ENCODE measurements around the gene STARD7.
A peak's percentile ranks its signal among the peaks of the same experiment; 100 is the strongest.
"Not testable (repeated sequence)": the region's sequence is repeated elsewhere in the genome, so short reads cannot be mapped to it uniquely, and the experiment has no call there.

STARD7 gene, protein sequence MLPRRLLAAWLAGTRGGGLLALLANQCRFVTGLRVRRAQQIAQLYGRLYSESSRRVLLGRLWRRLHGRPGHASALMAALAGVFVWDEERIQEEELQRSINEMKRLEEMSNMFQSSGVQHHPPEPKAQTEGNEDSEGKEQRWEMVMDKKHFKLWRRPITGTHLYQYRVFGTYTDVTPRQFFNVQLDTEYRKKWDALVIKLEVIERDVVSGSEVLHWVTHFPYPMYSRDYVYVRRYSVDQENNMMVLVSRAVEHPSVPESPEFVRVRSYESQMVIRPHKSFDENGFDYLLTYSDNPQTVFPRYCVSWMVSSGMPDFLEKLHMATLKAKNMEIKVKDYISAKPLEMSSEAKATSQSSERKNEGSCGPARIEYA

GRCh38 chr2:96208143-96209010, at the start of gene STARD7:
TSS of gene STARD7 (minus strand) at chr2:96208827. CDS start at chr2:96208434, 393 bp downstream.
- H3K4me3 ChIP-seq (ENCODE audit: control insufficient read depth, low read depth, low read length), result peak within 1 kb of the TSS; percentile 91
- DNase-seq (ENCODE audit: low read depth), result peak; percentile 96
- TF ChIP-seq, protein P1, sequence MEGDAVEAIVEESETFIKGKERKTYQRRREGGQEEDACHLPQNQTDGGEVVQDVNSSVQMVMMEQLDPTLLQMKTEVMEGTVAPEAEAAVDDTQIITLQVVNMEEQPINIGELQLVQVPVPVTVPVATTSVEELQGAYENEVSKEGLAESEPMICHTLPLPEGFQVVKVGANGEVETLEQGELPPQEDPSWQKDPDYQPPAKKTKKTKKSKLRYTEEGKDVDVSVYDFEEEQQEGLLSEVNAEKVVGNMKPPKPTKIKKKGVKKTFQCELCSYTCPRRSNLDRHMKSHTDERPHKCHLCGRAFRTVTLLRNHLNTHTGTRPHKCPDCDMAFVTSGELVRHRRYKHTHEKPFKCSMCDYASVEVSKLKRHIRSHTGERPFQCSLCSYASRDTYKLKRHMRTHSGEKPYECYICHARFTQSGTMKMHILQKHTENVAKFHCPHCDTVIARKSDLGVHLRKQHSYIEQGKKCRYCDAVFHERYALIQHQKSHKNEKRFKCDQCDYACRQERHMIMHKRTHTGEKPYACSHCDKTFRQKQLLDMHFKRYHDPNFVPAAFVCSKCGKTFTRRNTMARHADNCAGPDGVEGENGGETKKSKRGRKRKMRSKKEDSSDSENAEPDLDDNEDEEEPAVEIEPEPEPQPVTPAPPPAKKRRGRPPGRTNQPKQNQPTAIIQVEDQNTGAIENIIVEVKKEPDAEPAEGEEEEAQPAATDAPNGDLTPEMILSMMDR (conservative IDR thresholded peaks at IDR 0.05; ENCODE audit: control insufficient read depth, insufficient read depth, low read depth, low read length), result no peak

DNA sequence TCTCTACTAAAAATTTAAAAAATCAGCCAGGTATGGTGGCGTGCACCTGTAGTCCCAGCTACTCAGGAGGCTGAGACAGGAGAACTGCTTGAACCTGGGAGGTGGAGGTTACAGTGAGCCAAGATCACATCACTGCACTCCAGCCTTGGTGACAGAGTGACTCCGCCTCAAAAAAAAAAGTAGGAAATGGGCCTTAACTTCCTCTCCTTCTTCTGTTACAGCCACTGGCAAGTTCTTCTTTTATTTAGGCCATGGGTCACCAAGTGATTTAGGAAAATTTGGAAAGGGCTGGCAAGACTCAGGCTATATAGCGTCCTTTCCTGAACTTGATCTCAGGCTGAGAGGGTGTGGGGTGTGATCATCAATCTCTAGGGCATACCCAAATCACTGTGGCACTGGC, 49.1 kb upstream of the STARD7 start:
- not testable (repeated sequence) for DNase-seq (ENCODE audit: low read depth); H3K4me3 ChIP-seq (ENCODE audit: control insufficient read depth, low read depth, low read length)

GRCh38 chr2:96256611-96257113, 48.0 kb upstream of the STARD7 start:
- no peak for DNase-seq (ENCODE audit: low read depth)
- TF ChIP-seq, protein P1 (conservative IDR thresholded peaks at IDR 0.05; ENCODE audit: control insufficient read depth, insufficient read depth, low read depth, low read length), result no peak

DNA sequence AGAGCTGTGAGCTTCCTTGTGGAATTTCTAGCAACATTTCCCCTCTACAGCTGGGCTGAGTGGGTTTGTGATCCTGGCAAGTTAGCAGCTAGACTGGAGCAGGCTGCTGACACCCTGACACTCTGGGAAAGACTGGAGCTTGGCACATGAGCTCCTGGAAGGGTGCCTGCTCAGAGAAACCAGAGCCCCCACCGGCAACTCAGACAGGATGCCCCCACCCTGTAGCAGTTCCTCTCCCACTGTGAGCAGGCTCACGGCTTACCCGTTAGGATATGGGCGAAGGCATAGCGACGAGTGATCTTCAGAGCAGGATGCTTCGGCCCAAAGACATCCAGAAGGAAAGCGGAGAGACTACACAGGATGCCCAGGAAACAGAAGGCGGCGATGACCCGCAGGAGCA, 45.9 kb upstream of the STARD7 start:
- TF ChIP-seq, protein P1 (conservative IDR thresholded peaks at IDR 0.05; ENCODE audit: control insufficient read depth, insufficient read depth, low read depth, low read length), result no peak
- no peak overlapping the region for H3K4me3 ChIP-seq (ENCODE audit: control insufficient read depth, low read depth, low read length)
- DNase-seq (ENCODE audit: low read depth), result no peak

More at GRCh38 chr2:96256611-96257113, 48.0 kb upstream of the STARD7 start:
- H3K4me3 ChIP-seq (ENCODE audit: control insufficient read depth, low read depth, low read length), result no peak overlapping the region

GRCh38 chr2:96253006-96253405, 44.4 kb upstream of the STARD7 start:
- TF ChIP-seq, protein P1 (conservative IDR thresholded peaks at IDR 0.05; ENCODE audit: control insufficient read depth, insufficient read depth, low read depth, low read length), result no peak
- no peak for DNase-seq (ENCODE audit: low read depth)

DNA sequence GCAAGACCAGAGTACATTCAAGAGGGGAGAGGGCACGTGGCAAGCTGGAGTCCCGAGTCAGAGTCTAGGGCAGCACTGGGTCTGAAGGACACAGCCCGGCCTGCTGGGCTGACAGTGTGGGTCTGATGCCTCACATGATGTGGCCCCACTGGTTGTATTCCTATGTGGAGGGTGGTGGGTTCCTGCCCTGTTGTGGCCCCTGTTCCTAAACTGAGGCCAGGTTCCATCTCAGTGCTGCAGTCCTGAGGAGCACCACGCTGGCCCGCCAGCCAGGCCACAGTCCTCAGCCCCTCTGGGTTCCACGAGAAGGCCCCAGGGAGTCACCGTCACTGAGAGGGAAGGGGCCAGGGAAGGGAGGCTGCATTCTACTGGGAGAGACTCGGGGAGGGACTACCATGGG, 43.9 kb upstream of the STARD7 start:
- no peak for DNase-seq (ENCODE audit: low read depth)
- no peak overlapping the region for H3K4me3 ChIP-seq (ENCODE audit: control insufficient read depth, low read depth, low read length)
- TF ChIP-seq, protein P1 (conservative IDR thresholded peaks at IDR 0.05; ENCODE audit: control insufficient read depth, insufficient read depth, low read depth, low read length), result no peak

More at GRCh38 chr2:96253006-96253405, 44.4 kb upstream of the STARD7 start:
- no peak overlapping the region for H3K4me3 ChIP-seq (ENCODE audit: control insufficient read depth, low read depth, low read length)
